NCI-H748 (cell line): ENCODE data around the gene MYO1B.
"Not testable (repeated sequence)": the region's sequence is repeated elsewhere in the genome, so short reads cannot be mapped to it uniquely, and the experiment has no call there.

Experiments used
- DNase-seq: peaks from one replicate; lab custom pipeline; 2025; ENCODE audit not compliant: unreplicated experiment; lab: John Stamatoyannopoulos, UW

Gene MYO1B

DNA sequence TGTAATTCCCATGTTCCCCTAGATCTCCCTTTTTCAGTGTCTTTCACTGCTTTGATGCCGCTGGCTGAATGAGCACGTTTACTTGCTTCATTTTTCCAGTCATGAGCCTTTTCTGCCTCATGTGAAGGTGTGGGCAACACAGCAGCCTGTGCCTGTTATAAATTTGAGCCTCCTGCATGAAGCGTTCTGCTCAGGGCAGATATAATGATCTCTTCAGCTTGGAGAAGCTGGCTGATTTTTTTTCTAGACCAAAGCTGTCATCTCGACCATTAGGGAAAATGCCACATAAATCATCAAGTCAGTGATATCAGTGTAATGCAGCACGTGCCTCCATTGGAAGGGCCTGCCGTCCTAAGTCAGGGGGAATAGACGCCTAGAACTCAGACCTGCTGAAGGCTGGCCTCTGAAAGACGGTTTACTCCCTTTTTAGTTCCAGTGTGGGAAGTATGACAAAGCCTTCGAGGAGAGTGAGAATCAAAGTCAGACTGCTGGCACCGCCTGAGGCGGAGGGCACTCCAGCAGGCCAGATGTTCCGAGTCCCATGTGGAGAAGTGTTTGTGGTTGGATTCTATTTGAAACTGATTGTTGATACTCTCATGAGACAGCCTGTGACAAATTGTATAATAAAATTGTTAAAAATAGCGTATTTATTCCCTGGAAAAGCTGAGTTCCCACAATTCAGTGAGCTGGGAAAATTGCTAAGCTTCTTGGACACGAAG lies 196.5 kb downstream of the MYO1B start:
- no peak for DNase-seq

DNA sequence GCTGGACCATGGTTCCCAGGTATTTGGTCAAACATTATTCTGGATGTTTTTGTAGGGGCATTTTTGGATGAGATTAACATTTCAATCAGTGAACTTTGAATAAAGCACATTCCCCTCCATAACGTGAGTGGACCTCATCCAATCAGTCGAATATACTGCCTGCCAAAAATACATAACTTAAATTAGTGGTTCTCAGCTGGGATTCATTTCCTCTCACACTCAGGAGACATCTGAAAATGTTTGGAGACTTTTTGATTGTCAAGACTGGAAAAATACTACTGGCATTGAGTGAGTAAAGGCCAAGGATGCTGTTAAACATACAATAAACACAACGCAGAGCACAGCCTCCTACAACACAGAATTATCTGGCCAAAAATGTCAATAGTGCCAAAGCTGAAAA lies 198.2 kb downstream of the MYO1B start:
- no peak for DNase-seq

DNA sequence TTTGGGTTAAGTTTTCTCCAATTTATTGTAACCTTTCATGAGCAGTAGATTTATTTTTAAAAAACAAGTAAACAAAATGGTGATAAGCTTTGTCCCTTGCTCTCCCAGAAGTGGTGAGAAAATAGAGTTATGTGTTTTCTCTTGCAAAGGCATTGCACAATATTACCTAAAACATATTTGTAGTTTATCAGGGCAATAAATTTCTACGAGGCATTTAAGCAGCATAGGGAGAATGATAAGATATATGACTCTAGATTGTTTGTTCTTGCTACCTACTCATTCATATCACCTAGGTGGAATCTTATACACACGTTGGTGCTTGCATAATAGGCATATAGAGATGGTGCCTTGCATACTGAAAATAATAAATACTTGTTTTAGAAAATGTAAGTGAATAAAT lies 201.7 kb downstream of the MYO1B start:
- DNase-seq, result no peak

DNA sequence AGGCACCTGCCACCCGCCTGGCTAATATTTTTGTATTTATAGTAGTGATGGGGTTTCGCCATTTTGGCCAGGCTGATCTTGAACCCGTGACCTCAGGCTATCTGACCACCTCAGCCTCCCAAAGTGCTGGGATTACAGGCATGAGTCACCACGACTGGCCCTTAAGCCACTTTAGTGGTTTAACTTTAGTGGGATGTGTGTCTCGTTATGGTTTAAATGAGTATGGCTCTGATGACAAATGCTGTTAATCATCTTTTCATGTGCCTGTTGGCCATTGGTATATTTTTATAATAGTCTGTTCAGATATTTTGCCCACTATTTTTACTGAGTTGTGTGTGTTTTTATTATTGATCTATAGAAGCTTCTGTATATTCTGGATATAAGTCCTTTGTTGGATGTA lies 205.9 kb downstream of the MYO1B start:
- DNase-seq, result no peak

- no peak for DNase-seq
These were observed 206.9 kb downstream of the MYO1B start for GRCh38 chr2:191452065-191452464.

DNA sequence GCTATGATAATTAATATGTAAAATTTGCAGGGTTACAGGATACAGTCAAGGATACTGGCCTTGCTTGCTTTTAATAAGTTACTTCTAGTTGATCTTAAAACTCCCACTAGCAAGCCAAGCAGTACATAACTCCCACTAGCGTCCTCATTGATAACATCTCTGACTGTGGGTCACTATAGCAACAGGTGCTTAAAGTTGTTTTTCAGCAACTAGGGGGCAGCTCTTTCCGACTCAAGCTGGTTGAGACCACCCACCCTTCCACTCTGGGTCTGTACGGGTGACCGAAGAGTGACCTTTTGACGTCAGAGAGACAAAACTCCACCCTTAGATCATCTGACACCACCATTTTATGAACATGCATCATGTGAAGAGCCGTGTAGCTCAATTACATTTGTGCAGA lies 208.6 kb downstream of the MYO1B start:
- no peak for DNase-seq

- not testable (repeated sequence) for DNase-seq
These were observed 211.3 kb downstream of the MYO1B start for GRCh38 chr2:191456506-191456905.

DNA sequence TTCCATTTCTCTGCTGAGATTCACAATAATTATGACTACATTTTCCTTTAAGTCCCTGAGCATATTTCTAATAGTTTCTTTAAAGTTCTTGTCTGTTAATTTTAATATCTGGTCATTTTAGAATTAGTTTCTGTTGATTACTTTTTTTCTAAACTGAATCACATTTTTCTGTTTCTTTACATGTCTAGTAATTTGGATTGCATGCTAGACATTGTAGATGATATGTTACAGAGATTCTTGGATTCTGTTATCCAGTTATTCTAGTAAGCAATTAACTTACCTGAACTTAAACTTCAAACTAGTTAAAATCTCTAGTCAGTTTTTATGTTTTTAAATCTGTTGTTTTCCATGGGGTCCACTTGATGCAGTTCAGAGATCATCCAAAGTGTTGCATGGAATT lies 214.0 kb downstream of the MYO1B start:
- no peak for DNase-seq

DNA sequence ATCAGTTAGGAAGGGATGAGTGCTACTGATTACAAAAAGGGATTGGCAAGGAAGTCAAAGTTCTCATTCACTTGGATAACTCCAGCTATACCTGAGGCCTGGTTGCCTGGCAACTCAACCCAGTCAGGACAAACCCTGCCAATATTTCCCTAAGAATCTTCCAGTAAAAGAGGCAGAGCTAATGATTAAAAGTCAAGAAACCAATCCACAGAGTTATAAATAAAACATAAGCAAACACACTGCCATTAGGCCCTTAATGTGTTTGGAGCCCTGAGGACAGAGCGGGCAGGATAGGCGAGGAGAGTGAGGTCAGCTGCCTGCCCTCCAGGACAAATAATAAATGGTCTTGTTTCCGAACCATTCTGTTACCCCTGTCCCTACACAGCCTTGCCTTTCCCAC lies 217.2 kb downstream of the MYO1B start:
- DNase-seq, result peak; percentile 45

DNA sequence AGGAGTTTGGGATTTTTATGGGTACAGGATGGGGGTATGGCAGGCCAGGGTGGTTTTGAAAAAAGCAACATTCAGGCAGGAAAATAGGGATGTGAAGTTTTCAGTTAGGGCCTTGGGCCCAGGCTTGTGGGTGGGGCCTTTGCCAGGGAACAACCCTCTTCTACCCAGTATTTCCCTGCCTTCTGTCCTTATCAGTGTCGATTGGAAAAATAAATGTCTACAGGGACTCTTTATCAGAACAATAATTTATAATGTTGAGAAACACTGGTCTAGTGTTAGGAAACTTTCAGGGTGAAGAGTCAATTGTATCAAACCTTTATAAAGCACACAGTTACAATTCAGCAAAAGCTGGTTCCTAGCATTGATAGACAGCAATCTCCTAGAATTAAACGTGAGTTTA lies 218.6 kb downstream of the MYO1B start:
- no peak for DNase-seq

- no peak for DNase-seq
These were observed 220.7 kb downstream of the MYO1B start for GRCh38 chr2:191465766-191466420.

DNA sequence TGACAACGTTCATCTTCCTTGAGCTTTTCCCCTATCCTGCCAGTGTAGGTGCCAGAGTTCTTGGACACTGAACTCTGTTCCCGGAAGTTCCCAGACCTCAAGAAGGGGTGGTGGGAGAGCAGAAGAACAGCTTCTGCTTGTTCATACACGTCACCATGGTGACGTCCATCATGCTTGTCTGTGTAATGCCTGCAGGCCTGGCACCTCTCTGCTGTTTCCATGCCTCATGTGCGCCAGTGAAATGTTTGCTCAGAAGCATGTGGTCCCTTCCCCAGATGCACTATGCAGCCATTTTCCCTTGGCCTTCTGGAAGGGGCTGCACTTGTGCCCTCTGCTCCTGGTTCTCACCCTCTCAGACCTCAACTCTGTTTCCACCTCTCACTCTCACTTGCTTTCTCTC lies 221.9 kb downstream of the MYO1B start:
- peak; percentile 41 for DNase-seq

DNA sequence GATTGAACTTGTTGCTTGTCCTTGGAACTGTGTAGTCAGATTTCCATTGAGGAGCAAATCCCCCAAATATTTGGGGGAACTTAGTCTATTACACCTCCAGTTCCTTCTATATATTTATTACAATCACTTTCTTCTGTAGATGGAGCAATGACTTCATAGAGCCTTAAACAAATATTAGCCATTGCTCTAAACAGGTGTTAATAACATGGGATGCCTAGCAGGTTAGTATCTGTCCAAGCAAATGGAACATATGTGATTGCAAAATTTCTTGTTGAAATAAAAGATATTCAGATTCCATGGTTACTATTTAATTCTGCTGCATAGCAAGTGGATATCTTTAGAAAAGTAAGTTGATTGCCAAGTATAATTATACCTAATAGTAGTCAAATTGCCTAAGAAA lies 225.1 kb downstream of the MYO1B start:
- no peak for DNase-seq

GRCh38 chr2:191474464-191474863 lies 229.3 kb downstream of the MYO1B start:
- peak; percentile 42 for DNase-seq
